Embryonic facial prominence (tissue), 1 donor: ENCODE measurements around the gene RPL10A.

Source experiments
- DNase-seq: peaks from one replicate; pipeline ENCODE4 v3.0.0-alpha.2; 2016; ENCODE audit errors: extremely low spot score

Gene RPL10A

DNA sequence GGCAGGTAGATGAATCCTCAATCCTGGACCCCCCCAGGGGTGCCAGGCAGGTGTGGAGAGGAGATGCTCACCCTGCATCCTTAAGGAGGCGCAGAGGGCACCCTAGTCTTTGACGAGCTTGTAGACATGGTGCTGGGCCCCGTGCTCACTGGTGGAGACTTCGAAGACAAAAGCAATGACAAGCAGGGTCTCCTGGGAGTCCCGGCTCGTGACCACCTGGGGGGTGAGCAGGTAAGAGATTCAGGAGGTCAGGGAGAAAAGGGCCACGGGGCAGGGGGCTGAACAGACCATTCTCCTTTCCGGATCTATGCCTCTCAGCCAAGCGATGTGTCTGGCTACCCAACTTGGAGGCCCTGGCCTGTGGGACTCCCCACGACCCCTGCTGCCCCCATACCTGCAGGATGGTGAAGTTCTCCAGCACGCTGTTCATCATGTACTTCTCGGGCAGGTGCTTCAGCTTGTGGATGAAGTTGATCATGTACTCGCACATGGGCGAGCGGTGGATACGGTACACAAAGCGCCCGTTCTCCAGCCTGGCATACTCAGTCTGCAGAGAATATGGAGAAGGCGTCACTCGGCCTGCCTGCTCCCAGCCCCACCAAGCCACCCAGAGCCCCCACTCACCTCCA lies 6.9 kb downstream of the RPL10A start:
- DNase-seq = no peak

DNA sequence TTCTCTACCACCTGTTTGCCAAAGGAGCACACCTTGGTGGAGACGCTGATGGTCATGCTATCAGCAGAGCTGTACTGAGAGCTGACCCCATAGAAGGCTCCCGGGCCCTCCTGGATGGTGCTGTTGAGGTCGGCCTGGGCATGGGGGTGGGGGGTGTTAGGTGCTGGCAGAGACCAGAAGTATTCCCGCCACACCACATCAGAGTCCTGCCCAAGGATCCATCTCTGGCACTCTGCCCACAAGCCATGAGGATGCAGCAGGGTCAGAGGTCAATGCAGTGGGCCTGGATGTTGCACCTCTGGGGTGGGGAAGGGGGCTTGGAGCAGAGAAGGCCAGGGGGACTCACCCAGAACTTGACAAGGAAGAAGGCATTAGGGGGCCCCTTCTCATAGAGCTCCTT lies 7.4 kb downstream of the RPL10A start:
- DNase-seq = no peak

DNA sequence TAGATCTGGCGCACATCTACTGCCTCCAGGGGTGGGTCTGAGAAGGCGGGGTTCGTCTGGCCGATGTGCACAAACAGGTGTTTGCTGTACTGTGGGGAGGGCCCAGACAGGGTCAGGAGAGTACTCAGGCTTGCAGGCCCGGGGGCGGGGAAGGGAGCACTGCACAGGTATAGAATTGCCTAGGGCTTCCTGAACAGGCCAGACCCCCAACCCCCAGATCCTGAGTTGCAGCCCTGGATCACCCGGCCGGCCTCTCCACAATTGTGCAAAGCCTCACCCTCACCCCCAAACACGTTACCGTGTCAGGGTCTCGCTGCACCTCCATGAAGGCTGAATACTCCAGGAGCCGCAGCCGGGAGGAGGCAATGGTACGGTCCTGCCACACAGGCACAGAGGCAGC lies 7.8 kb downstream of the RPL10A start:
- no peak for DNase-seq

DNA sequence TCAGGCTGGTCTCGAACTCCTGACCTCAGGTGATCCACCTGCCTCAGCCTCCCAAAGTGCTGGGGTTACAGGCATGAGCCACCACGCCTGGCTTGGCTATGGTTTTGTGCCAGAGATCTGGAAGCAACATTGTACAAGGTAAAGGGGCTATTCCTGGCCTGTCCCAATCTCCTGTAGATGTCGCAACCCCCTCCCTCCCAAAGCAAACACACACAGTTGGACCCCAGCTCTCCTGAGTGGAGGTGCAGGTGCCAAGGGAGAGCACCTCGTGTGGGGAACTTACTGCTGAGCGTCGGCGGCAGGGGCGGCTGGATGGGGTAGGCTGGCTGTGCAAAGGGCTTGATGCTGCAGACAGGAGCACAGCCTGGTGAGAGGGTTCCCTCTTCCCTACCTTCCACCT lies 8.8 kb downstream of the RPL10A start:
- DNase-seq = no peak

DNA sequence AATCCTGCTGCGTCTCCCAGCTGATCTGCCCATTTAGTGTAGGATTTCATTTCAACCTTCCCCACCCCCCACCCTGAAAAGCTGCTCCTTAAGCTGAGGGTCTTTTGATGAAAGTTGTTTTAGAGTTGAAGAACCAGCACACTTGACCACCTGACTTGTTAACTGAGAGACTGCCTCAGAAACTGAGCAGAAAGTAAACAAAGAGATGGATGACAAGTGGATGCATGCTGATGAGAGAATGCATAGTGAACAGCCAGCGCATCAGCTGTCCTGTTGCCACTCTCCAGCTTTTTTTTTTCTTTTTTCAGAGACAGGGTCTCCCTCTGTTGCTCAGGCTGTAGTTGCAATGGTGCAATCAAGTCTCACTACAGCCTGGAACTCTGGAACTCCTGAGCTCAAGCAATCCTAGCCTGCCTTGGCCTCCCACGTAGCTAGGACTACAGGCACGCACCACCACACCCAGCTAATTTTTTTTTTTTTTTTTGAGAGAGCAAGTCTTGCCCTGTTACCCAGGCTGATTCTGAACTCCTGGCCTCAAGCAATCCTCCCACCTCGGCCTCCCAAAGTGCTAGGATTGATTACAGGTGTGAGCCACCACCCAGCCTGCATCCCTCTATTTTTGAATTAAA lies 9.5 kb downstream of the RPL10A start:
- DNase-seq = no peak

DNA sequence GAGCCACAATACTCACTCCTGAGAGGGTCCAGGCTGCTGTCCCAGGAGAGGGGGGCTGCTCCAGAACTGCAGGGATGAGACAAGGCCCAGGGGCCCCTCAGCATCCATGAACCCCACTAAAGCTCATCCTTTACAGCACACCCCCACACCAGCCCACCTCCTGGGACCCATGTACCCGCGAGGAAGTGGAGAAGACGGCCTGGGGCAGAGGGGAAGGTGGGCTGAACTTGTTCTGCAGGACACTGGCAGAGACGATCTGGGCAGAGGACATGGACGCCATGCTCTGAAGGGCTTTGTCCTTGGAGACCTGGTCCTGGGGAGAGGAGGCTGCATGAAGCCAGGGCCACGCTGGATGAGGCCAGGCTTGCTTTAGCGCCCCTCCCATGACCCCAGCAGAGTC lies 10.1 kb downstream of the RPL10A start:
- no peak for DNase-seq

DNA sequence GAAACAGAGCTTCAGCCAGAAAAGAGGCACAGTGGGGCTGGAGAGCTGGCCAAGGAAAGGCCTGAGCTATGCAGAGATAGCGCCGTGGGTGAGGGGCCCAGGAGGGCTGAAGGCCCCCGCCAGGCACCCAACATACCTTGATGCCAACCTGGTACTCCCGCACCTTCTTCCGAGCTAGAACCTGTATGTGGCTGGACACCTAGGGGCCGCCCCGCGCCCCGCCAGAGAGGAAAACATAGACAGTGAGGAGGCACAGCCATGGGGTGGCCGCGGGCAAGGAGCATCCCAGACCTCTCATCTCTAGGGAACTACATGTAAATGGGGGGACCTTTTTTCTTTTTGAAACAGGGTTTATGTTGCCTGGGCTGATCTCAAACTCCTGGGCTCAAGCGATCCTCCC lies 12.0 kb downstream of the RPL10A start:
- DNase-seq = no peak

DNA sequence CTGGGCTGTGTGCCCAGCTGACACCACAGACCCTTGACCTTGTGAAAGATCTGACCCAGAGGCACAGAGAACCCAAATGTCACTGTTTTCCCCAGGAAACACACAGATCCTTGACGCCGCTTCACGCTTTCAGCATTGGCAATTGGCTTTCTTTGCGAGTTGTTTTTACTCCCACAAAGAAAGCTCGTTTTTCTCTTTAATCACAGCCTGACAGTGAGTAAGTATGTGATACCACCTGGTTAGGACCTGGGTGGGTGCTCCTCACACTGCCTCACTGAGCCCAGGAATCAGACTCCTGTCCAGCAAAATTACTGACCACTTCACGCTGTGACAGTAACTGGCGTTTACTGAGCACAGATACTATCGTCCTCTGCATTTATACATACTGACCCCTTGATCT lies 13.0 kb downstream of the RPL10A start:
- DNase-seq = no peak

DNA sequence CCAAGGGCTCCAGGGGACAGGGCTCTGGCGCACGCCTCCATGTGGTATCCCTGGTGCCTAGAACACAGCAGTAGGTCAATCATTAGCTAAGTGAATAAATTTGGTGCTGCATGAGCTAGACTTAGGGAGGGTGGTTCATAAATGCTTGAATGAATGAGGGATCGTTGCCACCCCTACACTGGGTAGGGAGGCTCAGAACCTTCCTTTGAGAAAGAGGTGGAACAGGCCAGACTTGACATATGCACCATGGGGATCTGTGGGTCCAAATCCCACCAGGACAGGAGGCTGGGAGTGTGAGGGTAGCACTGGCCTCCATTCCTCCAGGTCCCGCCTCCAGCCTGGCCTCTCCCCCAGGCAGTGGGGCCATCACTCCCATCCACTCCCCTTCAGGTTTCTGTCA lies 14.9 kb downstream of the RPL10A start:
- no peak for DNase-seq

DNA sequence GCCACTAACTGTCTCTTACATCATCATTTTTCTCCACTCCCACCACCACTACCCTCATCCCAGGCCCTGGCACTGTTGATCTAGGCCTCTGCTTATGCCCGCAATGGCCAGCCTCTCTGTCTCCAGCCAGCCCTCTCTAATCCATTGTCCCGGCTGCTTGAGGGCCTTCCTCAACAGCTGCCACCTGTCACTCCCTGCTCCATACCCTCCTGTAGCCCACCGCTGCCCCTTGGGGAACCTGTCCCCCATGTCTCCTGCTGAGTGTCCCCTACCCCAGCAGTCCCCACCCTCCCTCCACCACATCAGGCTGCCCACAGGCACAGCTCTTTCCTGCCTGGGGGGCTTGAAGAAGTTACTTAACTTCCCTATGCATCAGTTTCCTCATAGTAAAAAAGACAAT lies 15.3 kb downstream of the RPL10A start:
- DNase-seq = no peak

DNA sequence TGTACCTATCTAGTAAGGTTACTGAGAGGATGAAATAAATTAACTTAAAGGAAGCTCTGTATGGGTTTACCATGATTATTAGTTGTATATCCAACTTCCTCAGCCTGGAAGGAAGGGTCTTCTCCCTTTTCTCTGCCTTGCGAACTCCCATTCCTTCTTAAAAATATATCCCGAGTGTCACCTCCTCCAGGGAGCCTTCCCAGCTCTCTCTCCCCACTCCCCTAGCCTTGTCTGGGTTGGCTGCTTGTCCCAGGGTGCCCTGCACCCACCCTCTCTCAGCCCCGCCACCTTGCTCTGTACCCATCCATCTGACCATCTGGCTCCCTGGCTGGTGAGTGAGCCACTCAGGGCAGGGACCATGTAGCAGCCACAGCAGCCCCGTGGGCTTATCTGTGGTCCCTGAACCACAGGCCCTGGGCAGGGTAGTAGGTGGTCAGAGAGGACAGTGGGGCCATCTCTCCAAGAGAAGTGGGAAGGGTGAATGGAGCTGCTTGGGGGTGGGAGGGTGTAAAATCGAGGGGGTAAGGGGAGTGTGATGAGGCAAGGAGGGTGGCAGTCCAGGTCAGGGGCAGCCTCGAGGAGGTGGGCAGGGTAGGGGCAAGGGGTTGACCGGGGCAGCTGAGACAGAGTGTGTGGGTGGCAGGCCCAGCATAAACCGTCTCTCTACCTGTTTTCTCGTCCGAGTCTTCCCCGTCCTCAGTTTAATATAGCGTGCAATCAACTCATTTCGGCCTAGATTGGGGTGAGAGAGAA lies 15.9 kb downstream of the RPL10A start:
- DNase-seq = no peak

DNA sequence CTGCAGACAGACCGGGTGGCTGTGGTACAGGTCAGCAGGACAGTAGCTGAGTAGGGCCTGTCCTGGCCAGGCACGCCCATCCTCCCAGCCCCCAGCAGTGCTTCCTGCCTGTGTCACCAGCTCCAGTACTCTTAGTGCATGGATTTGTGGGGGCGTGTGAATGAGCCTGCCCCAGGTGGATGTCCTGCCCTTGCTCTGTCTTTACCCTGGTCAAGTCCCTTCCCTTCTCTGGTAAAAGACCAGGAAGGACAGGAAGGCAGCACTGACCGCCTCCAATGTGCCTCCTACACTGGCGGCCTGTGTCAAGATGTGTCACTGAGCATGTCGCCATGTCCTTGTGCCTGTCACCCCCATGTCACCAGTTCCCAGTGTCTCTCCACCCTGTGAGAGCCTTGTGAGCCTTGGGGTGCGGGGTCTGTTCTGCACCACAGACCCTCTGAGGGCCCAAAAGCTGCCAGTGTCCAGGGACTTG lies 16.8 kb downstream of the RPL10A start:
- no peak for DNase-seq

DNA sequence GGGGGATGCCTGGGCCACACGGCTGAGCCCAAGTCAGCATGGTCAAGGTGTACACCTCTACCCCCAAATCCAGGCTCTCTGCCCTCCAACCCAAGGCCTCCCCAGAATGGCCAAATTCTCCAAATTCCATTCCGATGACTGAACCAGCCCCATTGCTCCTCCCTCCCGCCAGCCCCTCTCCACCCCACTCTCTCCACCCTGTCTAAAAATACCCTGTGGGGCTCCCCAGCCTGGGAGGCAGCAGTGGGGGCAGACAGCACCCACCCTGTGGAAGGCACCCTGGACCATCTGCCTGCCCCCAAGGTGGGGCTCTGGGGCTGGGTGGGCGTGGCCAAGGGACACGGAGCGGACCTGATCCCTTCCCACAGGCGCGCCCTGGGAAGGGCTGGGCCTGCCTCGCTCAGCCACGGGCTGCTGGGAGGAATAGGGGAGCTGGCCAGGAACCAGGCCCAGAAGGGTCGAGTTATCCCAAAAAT lies 17.2 kb downstream of the RPL10A start:
- no peak for DNase-seq

DNA sequence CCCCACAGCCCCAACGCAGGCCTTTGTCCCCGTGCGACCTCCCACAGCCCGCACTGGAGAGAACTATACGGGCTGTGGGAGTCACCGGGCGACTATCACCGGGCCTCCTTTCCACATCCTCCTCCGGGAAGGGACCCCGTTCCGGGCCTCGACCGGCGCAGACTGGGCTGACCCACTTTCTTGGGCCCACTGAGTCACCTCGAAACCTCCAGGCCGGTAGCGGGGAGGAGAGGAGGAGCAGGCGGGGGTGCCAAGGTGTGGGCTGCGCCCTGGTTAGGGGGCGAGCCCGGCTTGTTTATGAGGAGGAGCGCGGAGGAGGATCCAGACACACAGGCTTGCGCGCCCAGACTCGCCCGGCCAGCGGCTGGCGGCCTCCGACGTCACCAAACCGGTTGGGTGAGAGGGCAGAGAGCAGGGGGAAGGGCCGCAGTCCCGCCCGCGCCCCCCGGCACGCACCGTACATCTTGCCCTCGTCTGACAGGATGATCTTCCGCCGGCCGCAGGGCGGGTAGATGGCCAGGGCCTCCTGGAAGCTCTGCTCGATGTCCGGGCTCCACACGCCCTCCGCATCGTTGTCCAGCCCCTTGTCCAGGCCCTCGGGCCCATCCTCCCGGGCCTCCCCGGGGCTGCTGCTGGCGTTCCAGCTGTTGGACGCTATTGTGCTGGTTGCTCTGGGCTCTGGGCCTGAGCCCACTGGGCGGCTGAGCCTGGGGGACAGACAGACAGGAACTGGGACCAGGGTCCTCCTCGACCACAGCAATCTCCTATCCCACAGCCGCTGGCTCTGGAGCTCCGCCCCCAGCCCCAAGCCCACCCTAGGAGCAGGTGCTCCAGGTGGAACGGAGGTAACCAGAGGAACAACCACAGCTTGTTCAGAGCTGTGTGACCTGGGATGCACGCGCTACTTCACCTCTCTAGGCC lies 18.1 kb downstream of the RPL10A start:
- no peak for DNase-seq

DNA sequence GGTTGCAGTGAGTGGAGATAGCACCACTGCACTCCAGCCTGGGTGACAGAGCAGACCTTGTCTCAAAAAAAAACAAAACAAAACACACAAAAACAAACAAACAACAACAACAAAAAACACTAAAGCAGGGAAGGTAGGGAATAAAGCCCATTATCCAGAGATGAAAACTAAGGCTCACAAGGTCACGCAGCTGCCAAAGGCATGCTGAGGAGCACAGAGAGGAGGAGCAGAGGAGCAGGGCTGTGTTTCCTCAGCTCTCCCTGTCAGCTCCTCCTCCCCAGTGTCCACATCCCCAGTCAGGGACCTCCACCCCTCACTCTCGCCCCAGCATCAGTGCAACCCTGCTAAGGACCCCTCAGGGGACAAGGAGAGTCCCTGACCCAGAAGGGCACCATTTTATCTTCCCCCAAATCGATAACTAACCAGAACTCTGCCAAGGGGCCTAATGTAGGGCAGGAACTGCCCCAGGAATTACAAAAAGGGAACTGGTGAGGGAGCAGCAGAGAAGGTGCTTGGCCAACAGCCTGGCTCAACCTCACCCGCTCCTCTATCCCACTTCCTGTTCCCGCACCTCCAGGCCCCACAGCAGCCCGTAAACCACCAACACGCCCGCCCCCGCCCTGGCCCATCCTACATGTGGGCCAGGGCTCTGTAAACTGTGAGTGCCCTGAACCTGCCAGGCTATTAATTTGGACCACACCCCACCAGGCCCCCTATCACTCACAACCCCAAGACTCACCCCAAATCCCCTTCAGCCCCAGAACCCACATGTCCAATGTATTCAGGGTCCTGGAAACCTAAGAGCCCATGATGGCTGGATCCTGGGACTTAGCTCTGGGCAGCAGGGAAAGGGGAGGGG lies 19.7 kb downstream of the RPL10A start:
- no peak for DNase-seq

DNA sequence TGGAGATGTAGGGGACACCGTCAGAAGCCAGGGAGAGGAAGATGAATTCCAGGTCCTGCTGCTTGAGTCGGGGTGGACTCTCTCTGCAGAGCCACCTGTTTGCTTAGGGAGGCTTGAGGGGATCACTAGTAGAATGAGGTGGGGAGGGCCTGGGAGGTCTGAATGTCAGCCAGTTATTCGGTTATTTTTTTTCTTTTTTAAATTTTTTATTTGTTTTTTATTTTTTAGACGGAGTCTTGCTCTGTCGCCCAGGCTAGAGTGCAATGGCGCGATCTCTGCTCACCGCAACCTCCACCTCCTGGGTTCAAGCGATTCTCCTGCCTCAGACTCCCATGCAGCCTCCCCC lies 20.3 kb downstream of the RPL10A start:
- DNase-seq = no peak

DNA sequence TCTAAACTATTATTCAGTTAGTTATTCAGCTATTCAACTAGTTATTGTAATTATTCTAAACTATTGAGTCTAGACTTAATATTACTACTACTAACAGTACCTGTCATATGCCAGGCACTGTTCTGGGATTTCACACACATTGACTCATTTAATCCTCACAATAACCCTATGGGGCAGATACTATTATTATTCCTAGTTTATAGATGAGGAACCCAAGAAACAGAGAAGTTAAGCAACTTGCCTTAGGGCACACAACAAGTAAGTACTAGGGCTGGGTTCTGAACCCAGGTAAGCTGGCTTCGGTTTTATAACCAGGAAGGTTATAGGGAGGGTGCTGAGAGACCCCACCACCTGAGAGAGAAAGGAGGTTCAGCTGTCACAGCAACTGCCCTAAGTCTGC lies 20.9 kb downstream of the RPL10A start:
- no peak for DNase-seq

DNA sequence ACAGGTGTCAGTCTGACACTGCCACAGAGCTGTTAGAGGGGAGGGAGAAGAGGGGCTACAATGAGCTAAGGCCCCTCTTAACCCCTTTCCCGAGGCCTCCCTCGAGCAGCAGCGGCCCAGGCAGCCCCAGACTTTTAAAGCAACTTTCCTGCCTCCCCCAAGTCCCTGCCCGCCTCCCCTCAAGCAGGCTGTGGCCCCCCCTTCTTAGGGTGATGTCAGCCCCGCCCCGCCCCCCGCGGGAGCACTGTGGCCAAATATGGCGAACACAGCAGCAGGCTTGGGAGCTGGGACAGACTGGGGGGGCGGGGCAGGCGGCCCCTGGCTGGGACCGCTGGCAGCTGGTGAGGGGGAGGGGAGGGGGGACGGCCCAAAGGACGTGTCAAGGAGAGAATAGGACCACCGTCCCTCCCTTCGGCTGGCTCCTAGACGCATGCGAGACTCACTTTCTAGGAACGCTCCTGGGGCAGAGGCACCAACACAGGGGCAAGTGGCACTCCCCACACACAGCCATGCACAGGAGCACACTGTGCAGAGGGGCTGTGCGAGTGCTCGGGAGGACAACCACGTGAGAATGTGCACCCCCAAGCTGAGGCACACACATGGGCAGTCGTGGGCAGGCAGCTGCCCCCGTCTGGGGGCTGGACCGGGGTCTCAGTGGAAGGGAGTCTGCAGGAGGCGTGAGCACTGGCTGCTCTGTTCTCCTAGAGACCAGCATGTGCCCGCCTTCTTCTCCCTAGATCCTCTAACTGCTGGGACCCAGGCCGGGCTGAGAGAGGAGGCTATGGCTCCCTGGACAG lies 22.0 kb downstream of the RPL10A start:
- no peak for DNase-seq

DNA sequence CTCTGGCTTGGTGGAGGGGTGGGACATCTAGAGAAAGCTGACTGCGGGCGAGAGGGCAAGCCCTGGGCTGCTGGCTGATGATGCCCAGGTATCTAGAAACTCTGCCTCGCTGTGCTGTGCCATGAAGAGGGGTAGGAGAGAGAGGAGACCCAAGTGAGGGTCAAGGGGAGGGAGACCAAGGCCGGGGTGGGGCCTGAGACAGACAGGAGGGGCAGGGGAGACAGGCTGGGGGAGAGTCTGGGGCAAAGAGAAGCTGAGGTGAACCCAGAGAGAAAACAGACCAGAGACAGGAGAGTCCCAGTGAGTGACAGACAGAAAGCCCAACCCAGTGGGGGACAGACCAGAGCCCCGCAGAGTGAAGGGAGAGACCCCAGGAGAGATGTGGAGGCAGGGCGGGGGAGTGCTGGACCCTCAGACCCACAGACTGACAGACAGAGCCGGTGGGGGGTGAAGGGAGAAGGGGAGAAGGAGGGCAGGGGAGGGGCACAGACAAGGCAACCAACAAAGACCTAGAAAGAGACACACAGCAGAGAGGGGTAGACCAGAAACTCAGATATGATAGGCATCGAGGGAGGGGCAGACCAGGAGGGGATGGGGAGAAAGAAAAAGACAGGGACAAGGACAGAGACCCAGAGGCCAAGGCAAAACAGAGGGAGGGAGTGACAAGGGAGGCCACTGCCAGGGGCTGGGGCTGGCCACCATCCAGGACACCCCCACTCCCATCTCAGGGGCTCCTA lies 22.8 kb downstream of the RPL10A start:
- DNase-seq = no peak
